Measurements from ENCODE around the gene TBC1D22A. TPM values are rescaled to one million over a fixed set of nuclear protein-coding genes. Genes with fewer than 3 reads are reported as not detected.

Gene TBC1D22A
- total and polyA plus RNA-seq, 11 donors = 9.4 to 30.7 (median 18.6) TPM

DNA sequence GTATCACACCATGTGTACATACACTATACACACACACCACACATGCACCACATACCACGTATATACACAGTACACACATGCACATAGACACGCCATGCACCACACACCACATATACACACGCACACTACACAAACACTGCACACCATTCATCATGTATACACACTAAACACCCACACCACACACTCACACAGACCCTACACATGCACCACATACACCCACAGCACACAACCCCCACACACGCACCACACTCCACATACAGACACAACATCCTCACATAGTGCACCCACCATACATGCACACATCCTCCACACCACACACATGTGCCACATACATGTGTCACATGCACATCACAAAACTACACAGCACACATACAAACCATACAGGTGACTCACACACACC is 397.1 kb downstream of the TBC1D22A start:
- H3K27me3 ChIP-seq = no peaks in the 10 kb centered on the region
- H3K27ac ChIP-seq = no peak overlapping the region
- peaks cover 0 to 20% (median 10%) of the 10 kb centered on the region in 12 donors for H3K4me1 ChIP-seq
- H3K36me3 ChIP-seq = no peaks in the 10 kb centered on the region
- 96 to 99% (median 97%) methylated on average over 4 of the region's 4 CpGs for WGBS, 4 donors
- intact Hi-C loops (cut with DNase I) = no loop called here
- peak in 1 of 5 donors; percentile 9 for DNase-seq
- no peak for TF ChIP-seq POLR2A (IDR thresholded peaks at IDR 0.05)
- TF ChIP-seq, protein P1, sequence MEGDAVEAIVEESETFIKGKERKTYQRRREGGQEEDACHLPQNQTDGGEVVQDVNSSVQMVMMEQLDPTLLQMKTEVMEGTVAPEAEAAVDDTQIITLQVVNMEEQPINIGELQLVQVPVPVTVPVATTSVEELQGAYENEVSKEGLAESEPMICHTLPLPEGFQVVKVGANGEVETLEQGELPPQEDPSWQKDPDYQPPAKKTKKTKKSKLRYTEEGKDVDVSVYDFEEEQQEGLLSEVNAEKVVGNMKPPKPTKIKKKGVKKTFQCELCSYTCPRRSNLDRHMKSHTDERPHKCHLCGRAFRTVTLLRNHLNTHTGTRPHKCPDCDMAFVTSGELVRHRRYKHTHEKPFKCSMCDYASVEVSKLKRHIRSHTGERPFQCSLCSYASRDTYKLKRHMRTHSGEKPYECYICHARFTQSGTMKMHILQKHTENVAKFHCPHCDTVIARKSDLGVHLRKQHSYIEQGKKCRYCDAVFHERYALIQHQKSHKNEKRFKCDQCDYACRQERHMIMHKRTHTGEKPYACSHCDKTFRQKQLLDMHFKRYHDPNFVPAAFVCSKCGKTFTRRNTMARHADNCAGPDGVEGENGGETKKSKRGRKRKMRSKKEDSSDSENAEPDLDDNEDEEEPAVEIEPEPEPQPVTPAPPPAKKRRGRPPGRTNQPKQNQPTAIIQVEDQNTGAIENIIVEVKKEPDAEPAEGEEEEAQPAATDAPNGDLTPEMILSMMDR (IDR thresholded peaks at IDR 0.05) = no peak
- ATAC-seq = no peak
- H3K4me3 ChIP-seq = no peak overlapping the region
- H3K9me3 ChIP-seq = no peaks in the 10 kb centered on the region

DNA sequence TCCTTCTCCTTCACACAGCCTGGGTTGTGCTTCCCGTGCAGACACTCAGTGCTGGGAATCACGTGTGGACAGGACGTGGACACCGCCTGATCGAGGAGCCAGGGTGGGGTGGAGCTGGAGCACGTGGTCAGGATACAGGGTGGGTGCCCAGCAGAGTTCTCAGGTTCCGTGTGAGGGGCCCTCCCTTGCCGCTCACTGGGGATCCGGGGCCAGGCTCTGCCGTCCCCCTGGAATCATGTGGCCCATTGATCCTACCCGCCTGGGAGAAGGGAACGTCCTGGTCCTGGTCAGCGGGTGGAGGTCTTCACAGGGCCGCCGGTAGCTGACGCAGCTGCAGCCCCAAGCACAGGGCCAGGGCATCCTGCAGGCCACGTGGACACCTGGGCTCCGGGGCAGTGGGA is 397.7 kb downstream of the TBC1D22A start:
- Histone ChIP-seq H3K27me3 (no peaks in the 10 kb centered on the region), H3K4me1 (peaks cover 0 to 19% (median 8%) of the 10 kb centered on the region in 12 donors), H3K9me3 (no peaks in the 10 kb centered on the region), H3K36me3 (no peaks in the 10 kb centered on the region), H3K4me3 (no peak overlapping the region), H3K27ac (no peak overlapping the region)
- no peak for TF ChIP-seq POLR2A (IDR thresholded peaks at IDR 0.05)
- TF ChIP-seq, protein P1 (IDR thresholded peaks at IDR 0.05) = no peak
- intact Hi-C loops (cut with DNase I) = no loop called here
- WGBS, 4 donors = 93 to 95% (median 93%) methylated on average over 18 of the region's 18 CpGs
- DNase-seq = peak in 2 of 5 donors; percentile 12 to 44
- no peak for ATAC-seq

DNA sequence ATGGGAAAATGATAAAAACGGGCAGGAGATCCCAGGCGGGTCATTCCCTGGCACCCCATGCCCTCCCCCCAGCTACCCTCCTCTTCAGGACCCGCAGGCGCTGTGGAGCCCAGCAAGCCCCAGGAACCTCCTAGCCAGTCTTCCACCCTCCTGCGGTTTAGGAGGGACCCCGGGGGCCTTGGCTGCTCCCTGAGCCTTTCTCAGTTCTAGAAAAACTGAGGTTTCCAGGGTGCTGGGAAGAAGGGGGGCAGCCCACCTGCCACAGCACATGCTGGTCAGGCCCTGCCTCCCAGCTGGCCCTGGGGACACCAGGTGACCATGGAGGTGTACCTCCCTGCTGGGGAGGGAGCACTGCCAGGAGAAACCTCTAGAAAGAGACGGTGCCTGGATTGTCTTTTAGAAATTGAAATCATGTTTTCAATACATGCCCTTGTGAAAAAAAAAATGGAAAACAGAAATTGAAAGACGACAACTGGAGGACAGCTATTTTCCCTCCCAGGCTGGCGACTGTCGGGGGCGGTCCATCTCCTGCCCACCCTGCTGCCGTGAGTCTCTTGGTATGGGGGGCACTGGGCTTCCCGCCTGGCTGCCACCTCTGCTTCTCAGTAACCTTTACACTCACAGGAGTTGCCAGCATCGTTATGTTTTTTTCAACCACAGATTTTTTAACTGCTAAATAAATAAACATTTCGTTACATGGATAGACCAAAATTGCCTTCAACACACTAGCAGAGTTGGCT is 398.5 kb downstream of the TBC1D22A start:
- no peak overlapping the region for H3K4me3 ChIP-seq
- peaks cover 0 to 18% (median 5%) of the 10 kb centered on the region in 12 donors for H3K4me1 ChIP-seq
- H3K27ac ChIP-seq = no peak overlapping the region
- H3K27me3 ChIP-seq = no peaks in the 10 kb centered on the region
- intact Hi-C loops (cut with DNase I) = no loop called here
- DNase-seq (peak in 1 of 5 donors; percentile 50), ATAC-seq (no peak)
- TF ChIP-seq, protein P1 (IDR thresholded peaks at IDR 0.05) = no peak
- TF ChIP-seq POLR2A (IDR thresholded peaks at IDR 0.05) = no peak
- 85 to 92% (median 89%) methylated on average over 14 to 15 of the region's 15 CpGs for WGBS, 4 donors
- no peaks in the 10 kb centered on the region for H3K36me3 ChIP-seq
- no peaks in the 10 kb centered on the region for H3K9me3 ChIP-seq

DNA sequence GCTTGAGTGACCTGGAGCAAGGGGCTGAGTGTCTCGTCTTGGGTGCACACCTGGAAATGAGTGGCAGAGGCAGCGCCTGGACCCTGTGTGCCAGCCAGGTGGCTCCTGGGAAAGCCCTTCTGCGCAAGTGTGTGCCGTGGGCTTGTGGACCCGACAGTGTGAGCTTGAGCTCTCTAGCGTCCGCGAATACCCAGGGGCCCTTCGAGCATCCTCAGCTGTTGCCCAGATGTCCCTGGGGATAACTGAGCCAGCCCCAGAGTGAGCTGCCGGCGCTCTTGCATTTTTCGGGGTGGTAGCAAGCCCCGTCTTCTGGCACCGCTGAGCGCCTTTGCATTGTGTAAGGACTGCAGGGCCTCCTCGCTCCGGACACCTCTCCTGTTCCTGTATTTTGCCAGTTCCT is 399.2 kb downstream of the TBC1D22A start:
- intact Hi-C loops (cut with DNase I) = no loop called here
- no peak overlapping the region for H3K27ac ChIP-seq
- no peaks in the 10 kb centered on the region for H3K27me3 ChIP-seq
- H3K4me1 ChIP-seq = peaks cover 0 to 18% (median 5%) of the 10 kb centered on the region in 12 donors
- no peaks in the 10 kb centered on the region for H3K36me3 ChIP-seq
- DNase-seq (peak in 2 of 5 donors; percentile 3 to 38), ATAC-seq (no peak)
- TF ChIP-seq POLR2A (IDR thresholded peaks at IDR 0.05) = no peak
- TF ChIP-seq, protein P1 (IDR thresholded peaks at IDR 0.05) = no peak
- no peaks in the 10 kb centered on the region for H3K9me3 ChIP-seq
- H3K4me3 ChIP-seq = no peak overlapping the region
- 76 to 84% (median 79%) methylated on average over 17 of the region's 17 CpGs for WGBS, 4 donors

Measured in heart left ventricle (tissue), 16 donors.